HEK293 (cell line): Measurements from ENCODE around the gene SEMA3A.

Source experiments
- CTCF ChIA-PET: fragments of 350-600 bp; formaldehyde crosslinking; extraction: SDS; loops from one replicate; lab custom pipeline; 2021; ENCODE audit warnings: antibody characterized with exemption; lab: Yijun Ruan, JAX
- POLR2A ChIA-PET: fragments of 300-600 bp; formaldehyde crosslinking; extraction: SDS; loops from one replicate; lab custom pipeline; 2020; ENCODE audit warnings: antibody characterized with exemption, inconsistent platforms; lab: Yijun Ruan, JAX
- H3K27ac ChIP-seq: fragments of 200-500 bp; sonication (Bioruptor generic); 2 replicates; pipeline ENCODE4 v1.5.1; 2014; ENCODE audit warnings: low read depth, low read length, control low read depth, inconsistent platforms; ENCODE audit errors: extremely low read depth
- H3K36me3 ChIP-seq, 2 experiments: fragments of 200-500 bp in 1 of 2; sonication (Bioruptor generic) in 1 of 2; 1 replicate in 1 of 2; 2 replicates in 1 of 2; pipeline ENCODE4 v1.5.1; 2014 to 2017; ENCODE audit warnings: inconsistent platforms in 2 of 2, low read length in 2 of 2; ENCODE audit not compliant: control insufficient read depth in 2 of 2, insufficient read depth in 1 of 2
- H3K4me1 ChIP-seq: fragments of 200-500 bp; sonication (Bioruptor generic); 2 replicates; pipeline ENCODE4 v1.5.1; 2014; ENCODE audit warnings: mild to moderate bottlenecking, low read length, inconsistent platforms; ENCODE audit not compliant: control insufficient read depth, insufficient read depth
- H3K4me3 ChIP-seq: 2 replicates; pipeline ENCODE4 v1.5.1; 2011; ENCODE audit warnings: low read depth, mild to moderate bottlenecking, control low read depth, low read length, moderate library complexity
- H3K9me3 ChIP-seq: fragments of 200-500 bp; sonication (Bioruptor generic); 2 replicates; pipeline ENCODE4 v1.5.1; 2014; ENCODE audit warnings: low read depth, low read length, inconsistent platforms; ENCODE audit not compliant: control insufficient read depth, insufficient read depth
- GLIS1 ChIP-seq: fragments of 450-650 bp; formaldehyde crosslinking; IDR thresholded peaks from 2 replicates; pipeline ENCODE4 v1.5.1; 2016; ENCODE audit warnings: missing biosample characterization, missing genetic modification characterization
- HOXC10 ChIP-seq: sonication (generic); formaldehyde crosslinking; IDR thresholded peaks from 2 replicates; pipeline ENCODE4 v1.8.1; 2023; ENCODE audit warnings: mild to moderate bottlenecking, missing genetic modification reagents
- HOXD13 ChIP-seq: sonication (generic); formaldehyde crosslinking; IDR thresholded peaks from 2 replicates; pipeline ENCODE4 v1.8.0; 2022; ENCODE audit warnings: missing genetic modification reagents, borderline replicate concordance
- REPIN1 ChIP-seq: fragments of 450-650 bp; formaldehyde crosslinking; IDR thresholded peaks from 2 replicates; pipeline ENCODE4 v1.5.1; 2017; ENCODE audit warnings: missing biosample characterization, missing genetic modification characterization, low read depth
- ZBTB17 ChIP-seq: fragments of 450-650 bp; formaldehyde crosslinking; IDR thresholded peaks from 2 replicates; pipeline ENCODE4 v1.5.1; 2016; ENCODE audit warnings: missing biosample characterization, missing genetic modification characterization
- ZBTB21 ChIP-seq: fragments of 450-650 bp; formaldehyde crosslinking; IDR thresholded peaks from 2 replicates; pipeline ENCODE4 v1.5.1; 2017; ENCODE audit warnings: missing biosample characterization, missing genetic modification characterization
- ZBTB48 ChIP-seq: fragments of 450-650 bp; formaldehyde crosslinking; IDR thresholded peaks from 2 replicates; pipeline ENCODE4 v1.5.1; 2016; ENCODE audit warnings: missing biosample characterization, missing genetic modification characterization
- ZBTB7A ChIP-seq: fragments of 450-650 bp; formaldehyde crosslinking; IDR thresholded peaks from 2 replicates; pipeline ENCODE4 v1.5.1; 2016; ENCODE audit warnings: low read depth, missing biosample characterization, missing genetic modification characterization
- ZEB2 ChIP-seq: fragments of 450-650 bp; formaldehyde crosslinking; IDR thresholded peaks from 2 replicates; pipeline ENCODE4 v1.5.1; 2016; ENCODE audit warnings: missing biosample characterization, missing genetic modification characterization
- ZFP3 ChIP-seq: fragments of 450-650 bp; formaldehyde crosslinking; IDR thresholded peaks from 2 replicates; pipeline ENCODE4 v1.5.1; 2016; ENCODE audit warnings: low read depth, missing biosample characterization, missing genetic modification characterization
- ZFP37 ChIP-seq: fragments of 450-650 bp; formaldehyde crosslinking; IDR thresholded peaks from 2 replicates; pipeline ENCODE4 v1.5.1; 2016; ENCODE audit warnings: missing biosample characterization, missing genetic modification characterization
- ZNF10 ChIP-seq: fragments of 450-650 bp; formaldehyde crosslinking; IDR thresholded peaks from 2 replicates; pipeline ENCODE4 v1.5.1; 2017; ENCODE audit warnings: missing biosample characterization, missing genetic modification characterization
- ZNF112 ChIP-seq: fragments of 450-650 bp; formaldehyde crosslinking; IDR thresholded peaks from 2 replicates; pipeline ENCODE4 v1.5.0; 2017; ENCODE audit warnings: missing biosample characterization, missing genetic modification characterization
- ZNF175 ChIP-seq: fragments of 450-650 bp; formaldehyde crosslinking; IDR thresholded peaks from 2 replicates; pipeline ENCODE4 v1.5.1; 2016; ENCODE audit warnings: missing biosample characterization, missing genetic modification characterization
- ZNF24 ChIP-seq: fragments of 450-650 bp; formaldehyde crosslinking; IDR thresholded peaks from 2 replicates; pipeline ENCODE4 v1.5.1; 2016; ENCODE audit warnings: missing biosample characterization, missing genetic modification characterization
- ZNF416 ChIP-seq: fragments of 450-650 bp; formaldehyde crosslinking; IDR thresholded peaks from 2 replicates; pipeline ENCODE4 v1.5.1; 2016; ENCODE audit warnings: missing biosample characterization, missing genetic modification characterization
- ZNF529 ChIP-seq: fragments of 450-650 bp; formaldehyde crosslinking; IDR thresholded peaks from 2 replicates; pipeline ENCODE4 v1.5.1; 2017; ENCODE audit warnings: missing genetic modification characterization, missing biosample characterization; ENCODE audit not compliant: insufficient replicate concordance
- ZNF544 ChIP-seq: fragments of 450-650 bp; formaldehyde crosslinking; IDR thresholded peaks from 2 replicates; pipeline ENCODE4 v1.5.0; 2017; ENCODE audit warnings: missing biosample characterization, missing genetic modification characterization
- ZNF658 ChIP-seq: fragments of 450-650 bp; formaldehyde crosslinking; IDR thresholded peaks from 2 replicates; pipeline ENCODE4; 2016; ENCODE audit warnings: missing biosample characterization, missing genetic modification characterization
- ZNF776 ChIP-seq: fragments of 450-650 bp; formaldehyde crosslinking; IDR thresholded peaks from 2 replicates; pipeline ENCODE4 v1.5.0; 2017; ENCODE audit warnings: missing biosample characterization, missing genetic modification characterization, borderline replicate concordance
- ZNF791 ChIP-seq: fragments of 450-650 bp; formaldehyde crosslinking; IDR thresholded peaks from 2 replicates; pipeline ENCODE4 v1.5.1; 2016; ENCODE audit warnings: missing biosample characterization, missing genetic modification characterization
- TF ChIP-seq, protein P1 (sequence below): fragments of 450-650 bp; IDR thresholded peaks from 2 replicates; pipeline ENCODE4 v1.5.1; 2018; ENCODE audit warnings: missing biosample characterization, mild to moderate bottlenecking, missing genetic modification characterization
- TF ChIP-seq, protein P2 (sequence below): fragments of 450-650 bp; formaldehyde crosslinking; IDR thresholded peaks from 2 replicates; pipeline ENCODE4 v1.5.1; 2016; ENCODE audit warnings: missing biosample characterization, missing genetic modification characterization, borderline replicate concordance
- TF ChIP-seq, protein P3 (sequence below): fragments of 450-650 bp; formaldehyde crosslinking; IDR thresholded peaks from 2 replicates; pipeline ENCODE4 v1.5.1; 2016; ENCODE audit warnings: missing biosample characterization, missing genetic modification characterization
- TF ChIP-seq, protein P4 (sequence below): fragments of 450-650 bp; formaldehyde crosslinking; IDR thresholded peaks from 2 replicates; pipeline ENCODE4 v1.5.1; 2017; ENCODE audit warnings: missing biosample characterization, missing genetic modification characterization
- TF ChIP-seq, protein P5 (sequence below): fragments of 450-650 bp; IDR thresholded peaks from 2 replicates; pipeline ENCODE4 v1.5.1; 2018; ENCODE audit warnings: missing biosample characterization, missing genetic modification characterization

SEMA3A gene

DNA sequence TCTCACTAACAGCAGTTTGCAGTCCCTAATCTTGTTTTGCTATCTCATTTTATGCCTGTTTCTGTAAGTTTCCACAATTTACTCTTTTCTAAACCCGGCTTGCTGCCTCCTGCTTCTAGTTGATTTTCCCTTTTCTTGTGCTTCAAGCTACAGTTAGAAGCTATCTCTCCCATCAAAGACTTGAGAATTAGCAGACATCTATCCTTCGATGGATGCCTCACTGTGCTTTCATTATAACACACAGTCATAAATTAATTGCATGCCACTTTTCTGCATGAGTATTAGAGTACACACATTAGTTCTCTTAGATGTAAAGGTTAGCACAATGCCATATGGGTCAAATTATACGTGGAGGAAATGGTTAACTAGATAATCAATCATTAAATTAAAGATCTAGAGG, 48.7 kb downstream of the SEMA3A start (continued):
- TF ChIP-seq ZNF112 (tag by site-specific recombination) (no peak), ZFP3 (no peak), ZNF776 (tag by site-specific recombination) (no peak)
- TF ChIP-seq, protein P1, sequence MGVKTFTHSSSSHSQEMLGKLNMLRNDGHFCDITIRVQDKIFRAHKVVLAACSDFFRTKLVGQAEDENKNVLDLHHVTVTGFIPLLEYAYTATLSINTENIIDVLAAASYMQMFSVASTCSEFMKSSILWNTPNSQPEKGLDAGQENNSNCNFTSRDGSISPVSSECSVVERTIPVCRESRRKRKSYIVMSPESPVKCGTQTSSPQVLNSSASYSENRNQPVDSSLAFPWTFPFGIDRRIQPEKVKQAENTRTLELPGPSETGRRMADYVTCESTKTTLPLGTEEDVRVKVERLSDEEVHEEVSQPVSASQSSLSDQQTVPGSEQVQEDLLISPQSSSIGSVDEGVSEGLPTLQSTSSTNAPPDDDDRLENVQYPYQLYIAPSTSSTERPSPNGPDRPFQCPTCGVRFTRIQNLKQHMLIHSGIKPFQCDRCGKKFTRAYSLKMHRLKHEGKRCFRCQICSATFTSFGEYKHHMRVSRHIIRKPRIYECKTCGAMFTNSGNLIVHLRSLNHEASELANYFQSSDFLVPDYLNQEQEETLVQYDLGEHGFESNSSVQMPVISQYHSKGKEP (tag by site-specific recombination) = no peak

DNA sequence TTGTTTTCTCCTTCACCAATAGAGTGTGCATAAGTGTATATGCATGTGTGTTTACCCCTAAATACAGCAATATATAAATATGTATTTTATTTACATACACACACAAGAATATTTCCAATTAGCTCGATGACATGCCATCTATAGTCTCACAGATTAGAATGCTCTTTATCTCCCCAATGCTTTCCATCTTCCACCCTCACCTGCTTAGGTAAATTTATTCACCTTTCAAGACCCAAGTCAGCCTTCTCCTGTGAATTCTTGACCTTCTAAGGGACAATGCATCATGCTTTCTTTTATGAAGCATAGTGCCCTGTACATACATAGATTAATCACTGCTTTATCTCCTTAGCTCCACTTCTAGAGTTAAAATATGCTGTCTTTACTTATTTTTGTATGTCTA, 49.7 kb downstream of the SEMA3A start:
- Histone ChIP-seq H3K9me3 (no peaks in the 10 kb centered on the region), H3K36me3 (no peaks in the 10 kb centered on the region), H3K4me3 (no peak overlapping the region), H3K4me1 (peaks cover 20% of the 10 kb centered on the region), H3K27ac (no peak overlapping the region)
- TF ChIP-seq ZNF10 (tag by site-specific recombination) (peak; percentile 93), ZNF175 (tag by site-specific recombination) (no peak)
- POLR2A ChIA-PET = no interaction called here
- CTCF ChIA-PET = no interaction called here

DNA sequence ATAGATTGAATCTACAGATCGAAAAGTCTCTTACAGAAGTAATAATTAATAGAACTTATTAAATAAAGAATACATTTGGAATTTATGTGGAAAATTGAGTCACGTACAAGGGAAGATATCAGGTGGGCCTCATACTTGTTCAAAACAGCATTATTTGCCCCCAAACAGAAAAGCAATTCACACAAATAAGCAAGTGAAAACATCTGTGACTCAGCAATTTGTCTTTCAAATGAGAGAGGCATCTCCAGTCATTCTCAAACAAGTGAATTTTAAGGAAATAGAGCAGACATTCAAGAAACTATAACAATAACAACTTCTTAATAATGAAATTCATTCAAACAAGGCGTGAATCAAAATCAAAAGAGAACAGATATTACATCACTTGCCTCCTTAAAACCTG, 50.1 kb downstream of the SEMA3A start:
- Histone ChIP-seq H3K4me1 (peaks cover 18% of the 10 kb centered on the region; the same call in 1 of the 2 replicates), H3K4me3 (no peak overlapping the region), H3K9me3 (no peaks in the 10 kb centered on the region), H3K36me3 (no peaks in the 10 kb centered on the region), H3K27ac (no peak overlapping the region)
- CTCF ChIA-PET = no interaction called here
- TF ChIP-seq, protein P2, sequence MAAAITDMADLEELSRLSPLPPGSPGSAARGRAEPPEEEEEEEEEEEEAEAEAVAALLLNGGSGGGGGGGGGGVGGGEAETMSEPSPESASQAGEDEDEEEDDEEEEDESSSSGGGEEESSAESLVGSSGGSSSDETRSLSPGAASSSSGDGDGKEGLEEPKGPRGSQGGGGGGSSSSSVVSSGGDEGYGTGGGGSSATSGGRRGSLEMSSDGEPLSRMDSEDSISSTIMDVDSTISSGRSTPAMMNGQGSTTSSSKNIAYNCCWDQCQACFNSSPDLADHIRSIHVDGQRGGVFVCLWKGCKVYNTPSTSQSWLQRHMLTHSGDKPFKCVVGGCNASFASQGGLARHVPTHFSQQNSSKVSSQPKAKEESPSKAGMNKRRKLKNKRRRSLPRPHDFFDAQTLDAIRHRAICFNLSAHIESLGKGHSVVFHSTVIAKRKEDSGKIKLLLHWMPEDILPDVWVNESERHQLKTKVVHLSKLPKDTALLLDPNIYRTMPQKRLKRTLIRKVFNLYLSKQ = no peak
- TF ChIP-seq ZBTB48 (no peak), ZNF416 (no peak), ZBTB17 (tag by site-specific recombination) (no peak), ZNF658 (tag by site-specific recombination) (no peak), HOXD13 (CRISPR knock-in tag) (no peak), ZBTB7A (no peak), ZNF544 (tag by site-specific recombination) (no peak), HOXC10 (no peak), REPIN1 (tag by site-specific recombination) (no peak), ZBTB21 (tag by site-specific recombination) (no peak), ZEB2 (tag by site-specific recombination) (no peak), GLIS1 (tag by site-specific recombination) (no peak), ZNF791 (tag by site-specific recombination) (no peak), ZFP37 (tag by site-specific recombination) (no peak), ZNF24 (tag by site-specific recombination) (no peak), ZNF529 (tag by site-specific recombination) (no peak)
- TF ChIP-seq, protein P3, sequence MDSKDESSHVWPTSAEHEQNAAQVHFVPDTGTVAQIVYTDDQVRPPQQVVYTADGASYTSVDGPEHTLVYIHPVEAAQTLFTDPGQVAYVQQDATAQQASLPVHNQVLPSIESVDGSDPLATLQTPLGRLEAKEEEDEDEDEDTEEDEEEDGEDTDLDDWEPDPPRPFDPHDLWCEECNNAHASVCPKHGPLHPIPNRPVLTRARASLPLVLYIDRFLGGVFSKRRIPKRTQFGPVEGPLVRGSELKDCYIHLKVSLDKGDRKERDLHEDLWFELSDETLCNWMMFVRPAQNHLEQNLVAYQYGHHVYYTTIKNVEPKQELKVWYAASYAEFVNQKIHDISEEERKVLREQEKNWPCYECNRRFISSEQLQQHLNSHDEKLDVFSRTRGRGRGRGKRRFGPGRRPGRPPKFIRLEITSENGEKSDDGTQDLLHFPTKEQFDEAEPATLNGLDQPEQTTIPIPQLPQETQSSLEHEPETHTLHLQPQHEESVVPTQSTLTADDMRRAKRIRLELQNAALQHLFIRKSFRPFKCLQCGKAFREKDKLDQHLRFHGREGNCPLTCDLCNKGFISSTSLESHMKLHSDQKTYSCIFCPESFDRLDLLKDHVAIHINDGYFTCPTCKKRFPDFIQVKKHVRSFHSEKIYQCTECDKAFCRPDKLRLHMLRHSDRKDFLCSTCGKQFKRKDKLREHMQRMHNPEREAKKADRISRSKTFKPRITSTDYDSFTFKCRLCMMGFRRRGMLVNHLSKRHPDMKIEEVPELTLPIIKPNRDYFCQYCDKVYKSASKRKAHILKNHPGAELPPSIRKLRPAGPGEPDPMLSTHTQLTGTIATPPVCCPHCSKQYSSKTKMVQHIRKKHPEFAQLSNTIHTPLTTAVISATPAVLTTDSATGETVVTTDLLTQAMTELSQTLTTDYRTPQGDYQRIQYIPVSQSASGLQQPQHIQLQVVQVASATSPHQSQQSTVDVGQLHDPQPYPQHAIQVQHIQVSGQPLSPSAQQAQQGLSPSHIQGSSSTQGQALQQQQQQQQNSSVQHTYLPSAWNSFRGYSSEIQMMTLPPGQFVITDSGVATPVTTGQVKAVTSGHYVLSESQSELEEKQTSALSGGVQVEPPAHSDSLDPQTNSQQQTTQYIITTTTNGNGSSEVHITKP (tag by site-specific recombination) = no peak
- TF ChIP-seq, protein P4, sequence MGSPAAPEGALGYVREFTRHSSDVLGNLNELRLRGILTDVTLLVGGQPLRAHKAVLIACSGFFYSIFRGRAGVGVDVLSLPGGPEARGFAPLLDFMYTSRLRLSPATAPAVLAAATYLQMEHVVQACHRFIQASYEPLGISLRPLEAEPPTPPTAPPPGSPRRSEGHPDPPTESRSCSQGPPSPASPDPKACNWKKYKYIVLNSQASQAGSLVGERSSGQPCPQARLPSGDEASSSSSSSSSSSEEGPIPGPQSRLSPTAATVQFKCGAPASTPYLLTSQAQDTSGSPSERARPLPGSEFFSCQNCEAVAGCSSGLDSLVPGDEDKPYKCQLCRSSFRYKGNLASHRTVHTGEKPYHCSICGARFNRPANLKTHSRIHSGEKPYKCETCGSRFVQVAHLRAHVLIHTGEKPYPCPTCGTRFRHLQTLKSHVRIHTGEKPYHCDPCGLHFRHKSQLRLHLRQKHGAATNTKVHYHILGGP (tag by site-specific recombination) = no peak
- TF ChIP-seq, protein P5, sequence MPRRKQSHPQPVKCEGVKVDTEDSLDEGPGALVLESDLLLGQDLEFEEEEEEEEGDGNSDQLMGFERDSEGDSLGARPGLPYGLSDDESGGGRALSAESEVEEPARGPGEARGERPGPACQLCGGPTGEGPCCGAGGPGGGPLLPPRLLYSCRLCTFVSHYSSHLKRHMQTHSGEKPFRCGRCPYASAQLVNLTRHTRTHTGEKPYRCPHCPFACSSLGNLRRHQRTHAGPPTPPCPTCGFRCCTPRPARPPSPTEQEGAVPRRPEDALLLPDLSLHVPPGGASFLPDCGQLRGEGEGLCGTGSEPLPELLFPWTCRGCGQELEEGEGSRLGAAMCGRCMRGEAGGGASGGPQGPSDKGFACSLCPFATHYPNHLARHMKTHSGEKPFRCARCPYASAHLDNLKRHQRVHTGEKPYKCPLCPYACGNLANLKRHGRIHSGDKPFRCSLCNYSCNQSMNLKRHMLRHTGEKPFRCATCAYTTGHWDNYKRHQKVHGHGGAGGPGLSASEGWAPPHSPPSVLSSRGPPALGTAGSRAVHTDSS = no peak
- POLR2A ChIA-PET = no interaction called here
